Gastrocnemius medialis (tissue), 4 donors: ENCODE measurements around the gene PPM1F. TPM values are rescaled to one million over a fixed set of nuclear protein-coding genes. Genes with fewer than 3 reads are reported as not detected.

Experiments
- ATAC-seq, 2 donors: fragments of 150-250 bp; one replicate each; pipeline ENCODE4 v1.9.1; 2016
- DNase-seq, 2 donors: peaks; one replicate each; pipeline ENCODE4 v3.0.0-alpha.2; 2019
- H3K27ac ChIP-seq, 4 donors: fragments of 200-600 bp; sonication (generic); 1 replicate in 1 of 4; 2 replicates in 3 of 4; pipeline ENCODE4 v1.5.1; 2016 to 2018; ENCODE audit warnings: mild to moderate bottlenecking in 2 of 4, moderate library complexity in 1 of 4
- H3K27me3 ChIP-seq, 3 donors: fragments of 200-600 bp; sonication (generic) in 2 of 3; 1 replicate in 1 of 3; 2 replicates in 2 of 3; pipeline versions ENCODE4 v1.5.1 to v1.6.0; 2016 to 2019; ENCODE audit warnings: mild to moderate bottlenecking in 1 of 3, moderate library complexity in 1 of 3
- H3K36me3 ChIP-seq, 2 donors: fragments of 200-600 bp; sonication (generic) in 1 of 2; one replicate each; pipeline ENCODE4 v1.5.1; 2017 to 2018
- H3K4me1 ChIP-seq, 2 donors: fragments of 200-600 bp; sonication (generic) in 1 of 2; one replicate each; pipeline ENCODE4 v1.5.1; 2016 to 2017; ENCODE audit warnings: mild to moderate bottlenecking in 2 of 2
- H3K4me3 ChIP-seq, 4 donors: fragments of 200-600 bp; sonication (generic) in 3 of 4; 1 replicate in 1 of 4; 2 replicates in 3 of 4; pipeline ENCODE4 v1.5.1; 2016 to 2019; ENCODE audit warnings: mild to moderate bottlenecking in 2 of 4
- H3K9me3 ChIP-seq, 3 donors: fragments of 200-600 bp; sonication (generic) in 2 of 3; 1 replicate in 1 of 3; 2 replicates in 2 of 3; pipeline ENCODE4 v1.5.1; 2016 to 2019
- POLR2A ChIP-seq, 2 donors: fragments of 450-650 bp; IDR thresholded peaks; one replicate each; pipeline ENCODE4 v1.6.1; 2017; ENCODE audit warnings: antibody characterized with exemption in 2 of 2, mild to moderate bottlenecking in 2 of 2, moderate library complexity in 2 of 2
- in situ Hi-C, 4 donors: fragments of 200-750 bp; cut with MboI; loops; one replicate each; pipeline versions ENCODE4 v1.15.0 to v1.8.0; 2017; ENCODE audit warnings: low sequenced_read_pairs in 4 of 4
- intact Hi-C: fragments of 100-400 bp; cut with DNase I; formaldehyde crosslinking; loops from one replicate; pipeline ENCODE4 v1.15.1; 2023; ENCODE audit warnings: low total_unique reads
- total RNA-seq, 4 donors: library from RNA; depleted of rRNA; stranded (reverse); fragments of >200 nt; gene quantifications; one replicate each; pipeline versions ENCODE4 v1.1.0 to v1.2.3, GENCODE V29; 2016
- TF ChIP-seq, protein P1 (sequence below), 5 experiments: fragments of 450-650 bp in 3 of 5; fragments of 200-600 bp in 2 of 5; sonication (generic) in 2 of 5; IDR thresholded peaks in 4 of 5; conservative IDR thresholded peaks in 1 of 5; 1 replicate in 4 of 5; 2 replicates in 1 of 5; pipeline ENCODE4 v1.5.1; 2016 to 2019; ENCODE audit warnings: antibody characterized with exemption in 5 of 5, mild to moderate bottlenecking in 3 of 5, moderate library complexity in 3 of 5

PPM1F gene
- total RNA-seq, 4 donors from 2014 or later = 10.2 to 13.8 (median 11.0) TPM

DNA sequence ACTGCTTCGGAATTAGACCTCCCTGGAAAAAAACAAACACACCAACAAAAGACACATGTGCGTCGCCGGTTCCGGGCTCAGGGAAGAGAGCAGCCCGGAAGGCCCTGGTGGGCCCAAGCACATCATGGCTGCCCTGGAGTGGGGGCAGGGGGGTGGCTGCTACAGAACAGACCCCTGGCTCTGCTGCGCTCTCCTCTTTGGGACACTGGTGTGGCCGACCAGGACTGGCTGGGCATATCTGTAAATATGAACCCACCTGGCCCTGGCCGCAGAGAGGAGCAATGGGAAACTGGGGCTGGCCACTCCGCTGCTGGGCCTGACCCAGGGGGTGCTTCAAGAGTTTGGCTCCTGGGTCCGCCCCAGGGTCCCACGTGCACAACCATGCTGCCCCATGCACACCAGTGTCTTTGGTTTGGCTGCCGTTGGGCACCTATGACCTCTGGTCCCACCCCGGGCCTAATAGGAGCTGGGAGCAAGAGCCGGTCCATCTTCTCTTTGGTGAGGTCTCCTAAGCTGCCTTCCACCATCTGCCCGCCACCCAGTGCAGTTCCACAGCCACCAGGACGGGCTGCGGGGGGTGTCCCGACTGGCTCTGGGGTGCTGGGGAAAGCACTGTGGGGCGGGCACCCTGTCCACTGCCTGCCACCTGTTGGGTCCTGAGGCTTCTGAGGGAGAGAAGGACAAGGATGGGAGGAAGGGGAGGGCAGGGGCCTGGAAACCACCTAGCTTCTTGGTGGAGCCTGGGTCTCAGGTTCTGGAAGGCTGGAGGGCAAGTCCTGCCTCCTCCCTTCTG is 30.1 kb downstream of the PPM1F start:
- TF ChIP-seq, protein P1, sequence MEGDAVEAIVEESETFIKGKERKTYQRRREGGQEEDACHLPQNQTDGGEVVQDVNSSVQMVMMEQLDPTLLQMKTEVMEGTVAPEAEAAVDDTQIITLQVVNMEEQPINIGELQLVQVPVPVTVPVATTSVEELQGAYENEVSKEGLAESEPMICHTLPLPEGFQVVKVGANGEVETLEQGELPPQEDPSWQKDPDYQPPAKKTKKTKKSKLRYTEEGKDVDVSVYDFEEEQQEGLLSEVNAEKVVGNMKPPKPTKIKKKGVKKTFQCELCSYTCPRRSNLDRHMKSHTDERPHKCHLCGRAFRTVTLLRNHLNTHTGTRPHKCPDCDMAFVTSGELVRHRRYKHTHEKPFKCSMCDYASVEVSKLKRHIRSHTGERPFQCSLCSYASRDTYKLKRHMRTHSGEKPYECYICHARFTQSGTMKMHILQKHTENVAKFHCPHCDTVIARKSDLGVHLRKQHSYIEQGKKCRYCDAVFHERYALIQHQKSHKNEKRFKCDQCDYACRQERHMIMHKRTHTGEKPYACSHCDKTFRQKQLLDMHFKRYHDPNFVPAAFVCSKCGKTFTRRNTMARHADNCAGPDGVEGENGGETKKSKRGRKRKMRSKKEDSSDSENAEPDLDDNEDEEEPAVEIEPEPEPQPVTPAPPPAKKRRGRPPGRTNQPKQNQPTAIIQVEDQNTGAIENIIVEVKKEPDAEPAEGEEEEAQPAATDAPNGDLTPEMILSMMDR (IDR thresholded peaks at IDR 0.05 in 4 of 5, conservative IDR thresholded peaks at IDR 0.05 in 1 of 5) = no peak
- TF ChIP-seq POLR2A (IDR thresholded peaks at IDR 0.05) = no peak
- ATAC-seq = no peak
- Histone ChIP-seq H3K36me3 (no peaks in the 10 kb centered on the region), H3K9me3 (no peaks in the 10 kb centered on the region), H3K4me1 (no peaks in the 10 kb centered on the region), H3K27me3 (no peaks in the 10 kb centered on the region), H3K27ac (no peak overlapping the region), H3K4me3 (no peak overlapping the region)
- in situ Hi-C loops (no loop called here), intact Hi-C loops (no loop called here)
- no peak for DNase-seq

DNA sequence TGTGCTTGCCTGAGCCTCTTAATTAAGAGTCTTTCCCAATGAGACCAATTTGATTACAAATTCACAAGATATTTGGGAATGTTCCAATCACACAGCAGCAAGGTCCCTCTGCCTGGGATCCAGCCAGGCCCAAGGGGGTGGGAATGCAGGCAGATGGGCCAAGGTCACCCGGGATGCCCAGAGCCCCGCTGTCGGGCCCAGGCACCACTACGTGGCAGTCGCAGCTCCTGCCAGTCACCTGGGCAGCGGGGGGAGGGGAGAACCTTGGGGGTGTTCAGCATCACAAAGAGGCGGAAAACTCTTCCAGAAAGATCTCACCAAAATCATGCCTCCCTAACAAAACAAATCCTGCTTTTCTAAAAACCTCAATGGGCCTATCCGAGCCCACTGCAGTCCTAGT is 30.9 kb downstream of the PPM1F start:
- intact Hi-C loops = no loop called here
- no peak for DNase-seq

DNA sequence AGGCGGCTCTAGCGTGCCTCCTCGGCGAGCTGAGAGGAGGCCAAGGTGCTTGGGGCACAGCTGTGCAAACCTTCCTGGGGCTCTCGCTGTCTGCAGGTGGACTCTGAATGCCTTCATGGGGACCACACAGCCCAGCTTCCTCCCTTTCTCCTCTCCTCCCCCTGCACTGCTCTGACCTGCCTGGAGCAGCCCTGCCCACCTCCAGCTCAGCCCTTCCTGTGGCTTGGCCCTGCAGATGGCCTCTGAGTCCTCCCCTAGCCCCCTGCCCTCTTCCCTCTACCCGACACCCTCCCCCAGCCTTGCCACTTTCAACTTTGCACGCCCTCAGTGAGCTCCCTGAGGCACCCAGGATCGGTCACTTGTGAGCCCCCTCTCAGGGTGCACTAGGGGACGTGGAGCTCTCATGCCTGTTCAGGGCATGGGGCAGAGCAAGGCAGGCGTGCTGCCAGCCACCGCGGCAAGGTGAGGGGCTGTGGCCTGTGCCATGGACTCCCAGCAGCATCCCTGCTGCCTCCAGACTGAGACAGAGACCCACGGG is 31.4 kb downstream of the PPM1F start:
- H3K36me3 ChIP-seq = no peaks in the 10 kb centered on the region

More for the DNA sequence above, 30.9 kb downstream of the PPM1F start:
- Histone ChIP-seq H3K36me3 (no peaks in the 10 kb centered on the region), H3K4me3 (no peak overlapping the region), H3K9me3 (no peaks in the 10 kb centered on the region), H3K4me1 (no peaks in the 10 kb centered on the region), H3K27ac (no peak overlapping the region), H3K27me3 (no peaks in the 10 kb centered on the region)
- ATAC-seq = no peak
- no peak for TF ChIP-seq POLR2A (IDR thresholded peaks at IDR 0.05)
- TF ChIP-seq, protein P1 (IDR thresholded peaks at IDR 0.05 in 4 of 5, conservative IDR thresholded peaks at IDR 0.05 in 1 of 5) = no peak
- in situ Hi-C loops = no loop called here

DNA sequence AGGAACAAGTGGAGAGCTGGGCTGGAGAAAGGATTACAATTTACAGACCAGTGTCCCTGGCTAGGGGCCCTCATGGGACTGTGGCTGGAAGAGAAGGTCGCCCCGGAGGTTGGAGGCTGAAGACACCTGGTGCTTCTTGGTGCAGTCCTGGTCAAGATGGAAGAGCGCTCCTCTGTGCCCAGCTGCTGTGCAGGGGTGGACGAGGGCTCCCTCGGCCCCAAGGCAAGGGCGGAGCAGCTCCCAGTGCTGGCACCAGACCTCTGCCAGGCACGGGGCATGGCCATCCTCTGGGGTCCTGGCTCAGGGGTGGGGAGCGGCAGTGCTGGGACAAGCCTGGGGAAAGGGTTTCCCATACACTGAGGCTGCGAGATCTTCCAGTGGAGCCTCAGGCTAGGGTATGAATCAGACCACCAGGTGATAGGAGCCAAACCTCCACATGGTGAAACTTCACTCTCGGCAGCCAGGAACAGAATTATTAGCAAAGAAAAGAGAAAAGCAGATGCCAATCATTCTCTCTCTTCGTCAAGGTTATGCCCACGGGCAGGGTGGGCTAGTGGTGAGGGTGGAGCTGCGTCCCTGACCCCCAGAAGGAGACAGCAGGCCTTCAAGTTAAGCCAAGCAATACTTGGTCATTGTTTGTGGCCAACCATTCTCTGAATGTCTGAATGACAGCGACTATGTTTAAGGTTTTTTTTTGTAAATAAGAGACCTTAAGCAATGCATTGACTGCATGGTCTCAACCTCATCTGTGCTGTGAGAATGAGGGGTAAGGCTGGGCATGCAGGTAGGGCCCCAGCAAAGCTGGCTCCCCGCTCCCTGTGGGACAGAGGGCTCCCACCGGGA is 32.1 kb downstream of the PPM1F start:
- H3K4me3 ChIP-seq = no peak overlapping the region
- no peaks in the 10 kb centered on the region for H3K9me3 ChIP-seq
- DNase-seq = no peak
- H3K27ac ChIP-seq = no peak overlapping the region
- intact Hi-C loops (no loop called here), in situ Hi-C loops (no loop called here)
- ATAC-seq = no peak
- no peaks in the 10 kb centered on the region for H3K27me3 ChIP-seq
- H3K4me1 ChIP-seq = no peaks in the 10 kb centered on the region
- TF ChIP-seq, protein P1 (IDR thresholded peaks at IDR 0.05 in 4 of 5, conservative IDR thresholded peaks at IDR 0.05 in 1 of 5) = no peak
- no peak for TF ChIP-seq POLR2A (IDR thresholded peaks at IDR 0.05)
- no peaks in the 10 kb centered on the region for H3K36me3 ChIP-seq

More for the DNA sequence above, 31.4 kb downstream of the PPM1F start:
- no peak overlapping the region for H3K27ac ChIP-seq
- H3K4me3 ChIP-seq = no peak overlapping the region
- intact Hi-C loops (no loop called here), in situ Hi-C loops (no loop called here)
- H3K9me3 ChIP-seq = no peaks in the 10 kb centered on the region
- TF ChIP-seq POLR2A (IDR thresholded peaks at IDR 0.05) = no peak
- TF ChIP-seq, protein P1 (IDR thresholded peaks at IDR 0.05 in 4 of 5, conservative IDR thresholded peaks at IDR 0.05 in 1 of 5) = no peak
- ATAC-seq = no peak
- DNase-seq = no peak
- H3K4me1 ChIP-seq = no peaks in the 10 kb centered on the region
- no peaks in the 10 kb centered on the region for H3K27me3 ChIP-seq
